ENCODE results near the gene SPIRE1. TPM values are rescaled to one million over a fixed set of nuclear protein-coding genes. Genes with fewer than 3 reads are reported as not detected.
"Not testable (repeated sequence)": the region's sequence is repeated elsewhere in the genome, so short reads cannot be mapped to it uniquely, and the experiment has no call there.

Gene SPIRE1
- total RNA-seq, 2 donors from 2014 or later: 14.2 to 17.2 TPM

DNA sequence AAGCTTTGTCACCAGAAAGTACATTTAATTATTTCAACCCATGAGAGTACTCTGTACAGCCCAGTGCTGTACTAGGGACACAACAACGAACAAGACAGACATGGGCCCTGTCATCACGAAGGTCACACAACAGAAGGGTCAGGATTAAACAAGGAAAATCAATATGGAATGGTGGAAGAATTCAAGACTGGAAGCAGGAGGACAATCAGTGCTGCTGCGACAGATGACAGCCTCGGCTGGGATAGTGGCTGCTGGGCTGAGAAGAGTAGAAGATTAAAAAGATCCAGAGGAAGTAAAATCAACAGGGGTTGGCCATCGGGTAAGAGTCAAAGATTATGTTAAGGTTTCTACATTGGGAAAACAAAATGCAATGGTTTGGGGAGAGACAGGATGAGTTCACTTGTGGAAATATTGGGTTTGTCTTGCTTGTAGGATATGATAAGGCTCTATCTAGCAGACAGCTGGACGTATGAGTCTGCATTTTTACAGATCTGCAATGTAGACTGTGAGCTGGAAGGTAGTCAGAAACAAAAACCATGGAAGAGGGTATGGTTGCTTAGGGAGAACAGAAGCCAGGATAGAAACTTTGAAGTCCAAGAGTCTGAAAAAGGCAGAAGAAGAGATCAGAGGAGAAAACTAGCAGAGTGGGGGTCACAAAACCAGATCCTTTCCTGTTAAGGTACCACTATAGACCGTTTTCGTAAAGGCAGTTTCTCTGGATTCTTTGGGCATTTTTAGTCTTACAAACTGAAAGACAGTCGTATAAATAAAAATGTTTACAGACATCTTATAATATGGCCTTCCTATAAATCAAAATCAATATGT is 166.1 kb downstream of the SPIRE1 start:
- no peaks in the 10 kb centered on the region for H3K9me3 ChIP-seq (ENCODE audit: control insufficient read depth, low read length)
- no peak overlapping the region for H3K4me3 ChIP-seq (ENCODE audit: low read length)
- H3K27ac Mint-ChIP-seq: no peak overlapping the region
- no peak overlapping the region for H3K4me3 Mint-ChIP-seq
- peaks cover 17% of the 10 kb centered on the region for H3K36me3 Mint-ChIP-seq (ENCODE audit: low read depth)
- H3K4me1 ChIP-seq (ENCODE audit: control insufficient read depth, insufficient read depth, low read length): no peaks in the 10 kb centered on the region
- TF ChIP-seq, protein P1, sequence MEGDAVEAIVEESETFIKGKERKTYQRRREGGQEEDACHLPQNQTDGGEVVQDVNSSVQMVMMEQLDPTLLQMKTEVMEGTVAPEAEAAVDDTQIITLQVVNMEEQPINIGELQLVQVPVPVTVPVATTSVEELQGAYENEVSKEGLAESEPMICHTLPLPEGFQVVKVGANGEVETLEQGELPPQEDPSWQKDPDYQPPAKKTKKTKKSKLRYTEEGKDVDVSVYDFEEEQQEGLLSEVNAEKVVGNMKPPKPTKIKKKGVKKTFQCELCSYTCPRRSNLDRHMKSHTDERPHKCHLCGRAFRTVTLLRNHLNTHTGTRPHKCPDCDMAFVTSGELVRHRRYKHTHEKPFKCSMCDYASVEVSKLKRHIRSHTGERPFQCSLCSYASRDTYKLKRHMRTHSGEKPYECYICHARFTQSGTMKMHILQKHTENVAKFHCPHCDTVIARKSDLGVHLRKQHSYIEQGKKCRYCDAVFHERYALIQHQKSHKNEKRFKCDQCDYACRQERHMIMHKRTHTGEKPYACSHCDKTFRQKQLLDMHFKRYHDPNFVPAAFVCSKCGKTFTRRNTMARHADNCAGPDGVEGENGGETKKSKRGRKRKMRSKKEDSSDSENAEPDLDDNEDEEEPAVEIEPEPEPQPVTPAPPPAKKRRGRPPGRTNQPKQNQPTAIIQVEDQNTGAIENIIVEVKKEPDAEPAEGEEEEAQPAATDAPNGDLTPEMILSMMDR (conservative IDR thresholded peaks at IDR 0.05): no peak
- peaks cover 15% of the 10 kb centered on the region for H3K36me3 ChIP-seq (ENCODE audit: control insufficient read depth, insufficient read depth, low read length)
- no peak overlapping the region for H3K9ac ChIP-seq (ENCODE audit: extremely low read depth, low read length, poor library complexity, severe bottlenecking)
- H3K27me3 ChIP-seq (ENCODE audit: control insufficient read depth, insufficient read depth, low read length, poor library complexity, severe bottlenecking): no peaks in the 10 kb centered on the region
- no peaks in the 10 kb centered on the region for H3K27me3 Mint-ChIP-seq (ENCODE audit: insufficient read depth)
- no peak for DNase-seq
- no peak overlapping the region for H3K27ac ChIP-seq (ENCODE audit: low read depth, low read length)
- 90 to 92% methylated on average over 7 to 8 of the region's 9 CpGs for whole genome bisulfite sequencing, 2 experiments (ENCODE audit: insufficient coverage in 1 of 2, insufficient read length in 1 of 2)
- H3K4me1 Mint-ChIP-seq: no peaks in the 10 kb centered on the region
- H3K9me3 Mint-ChIP-seq: no peaks in the 10 kb centered on the region

DNA sequence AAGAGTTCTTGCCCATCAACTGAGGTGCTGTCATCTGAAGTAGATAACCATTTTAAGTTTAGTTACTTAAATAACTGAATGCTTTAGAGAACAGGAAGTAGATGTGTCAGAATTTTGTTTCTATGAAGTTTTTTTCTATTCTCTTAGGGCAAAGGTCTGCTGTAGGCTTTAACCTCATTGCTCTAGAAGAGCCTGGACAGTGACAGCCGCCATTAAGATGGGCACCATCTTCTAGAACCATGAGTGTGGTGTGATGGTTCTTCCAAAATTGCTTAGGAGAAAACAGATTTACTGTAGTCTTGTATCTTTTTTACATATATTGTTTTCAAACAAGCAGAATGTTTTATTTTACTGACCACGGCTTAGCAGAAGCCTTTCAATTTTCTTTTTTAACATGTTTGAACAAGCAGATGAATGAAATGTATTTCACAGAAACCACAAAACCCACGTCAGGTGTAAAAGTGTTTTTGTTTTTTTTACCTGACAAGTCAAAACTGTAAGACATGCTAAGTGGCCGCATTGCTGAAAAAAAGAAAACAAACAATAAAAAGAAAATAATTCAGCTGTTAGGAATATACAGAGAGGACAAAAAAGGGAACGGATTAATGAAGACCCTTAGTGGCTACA is 172.3 kb downstream of the SPIRE1 start:
- Mint-ChIP-seq H3K27me3 (ENCODE audit: insufficient read depth) (no peaks in the 10 kb centered on the region), H3K36me3 (ENCODE audit: low read depth) (no peaks in the 10 kb centered on the region), H3K4me3 (no peak overlapping the region), H3K27ac (no peak overlapping the region), H3K9me3 (no peaks in the 10 kb centered on the region), H3K4me1 (no peaks in the 10 kb centered on the region)
- TF ChIP-seq, protein P1 (conservative IDR thresholded peaks at IDR 0.05): no peak
- H3K4me3 ChIP-seq (ENCODE audit: low read length): no peak overlapping the region
- no peak overlapping the region for H3K9ac ChIP-seq (ENCODE audit: extremely low read depth, low read length, poor library complexity, severe bottlenecking)
- DNase-seq: no peak
- no peaks in the 10 kb centered on the region for H3K9me3 ChIP-seq (ENCODE audit: control insufficient read depth, low read length)
- no peaks in the 10 kb centered on the region for H3K4me1 ChIP-seq (ENCODE audit: control insufficient read depth, insufficient read depth, low read length)
- 92 to 94% methylated on average over 3 to 5 of the region's 5 CpGs for WGBS, 2 experiments (ENCODE audit: insufficient coverage in 1 of 2, insufficient read length in 1 of 2)
- H3K27ac ChIP-seq (ENCODE audit: low read depth, low read length): no peak overlapping the region
- no peaks in the 10 kb centered on the region for H3K27me3 ChIP-seq (ENCODE audit: control insufficient read depth, insufficient read depth, low read length, poor library complexity, severe bottlenecking)
- H3K36me3 ChIP-seq (ENCODE audit: control insufficient read depth, insufficient read depth, low read length): no peaks in the 10 kb centered on the region

DNA sequence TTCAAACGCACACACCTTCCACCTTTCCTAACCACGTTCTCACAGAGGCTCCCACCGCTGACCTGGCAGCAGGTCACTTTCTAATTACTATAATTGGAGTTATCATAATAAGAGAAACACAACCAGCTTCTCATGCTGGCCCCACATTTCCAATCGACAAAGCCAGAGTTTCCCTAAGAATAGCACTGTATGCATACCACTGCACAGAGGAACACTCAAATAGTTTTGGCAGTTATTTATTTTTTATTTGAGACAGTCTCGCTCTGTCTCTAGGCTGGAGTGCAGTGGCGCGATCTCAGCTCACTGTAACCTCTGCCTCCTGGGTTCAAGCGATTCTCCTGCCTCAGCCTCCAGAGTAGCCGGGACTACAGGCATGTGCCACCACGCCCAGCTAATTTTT is 176.0 kb downstream of the SPIRE1 start:
- DNase-seq; H3K4me1 ChIP-seq (ENCODE audit: control insufficient read depth, insufficient read depth, low read length); H3K4me1 Mint-ChIP-seq; H3K9ac ChIP-seq (ENCODE audit: extremely low read depth, low read length, poor library complexity, severe bottlenecking); H3K36me3 ChIP-seq (ENCODE audit: control insufficient read depth, insufficient read depth, low read length); H3K4me3 ChIP-seq (ENCODE audit: low read length); H3K9me3 ChIP-seq (ENCODE audit: control insufficient read depth, low read length); H3K27me3 ChIP-seq (ENCODE audit: control insufficient read depth, insufficient read depth, low read length, poor library complexity, severe bottlenecking); H3K9me3 Mint-ChIP-seq; H3K27ac Mint-ChIP-seq; H3K27me3 Mint-ChIP-seq (ENCODE audit: insufficient read depth); H3K36me3 Mint-ChIP-seq (ENCODE audit: low read depth); H3K4me3 Mint-ChIP-seq; H3K27ac ChIP-seq (ENCODE audit: low read depth, low read length): not testable (repeated sequence)
- WGBS, 2 experiments (ENCODE audit: insufficient coverage in 1 of 2, insufficient read length in 1 of 2): 89 to 95% methylated on average over 6 to 10 of the region's 10 CpGs

Measured in endodermal cell (in vitro differentiated cells).